GM19240 (cell line): Measurements from ENCODE around the gene GUCY2C.
"Not testable (repeated sequence)": the region's sequence is repeated elsewhere in the genome, so short reads cannot be mapped to it uniquely, and the experiment has no call there.

ENCODE experiments used
- DNase-seq: peaks from one replicate; pipeline ENCODE4 v3.0.0; 2011; ENCODE audit warnings: low spot score; ENCODE audit not compliant: insufficient read length

Gene GUCY2C

GRCh38 chr12:14696265-14696741, at the start of gene GUCY2C:
Gene GUCY2C (minus strand): TSS chr12:14696599. CDS start chr12:14696448, 151 bp downstream.
- DNase-seq: no peak

- no peak for DNase-seq
Measured at GRCh38 chr12:14743061-14743460, 46.7 kb upstream of the GUCY2C start.

- no peak for DNase-seq
Measured at GRCh38 chr12:14741942-14742341, 45.5 kb upstream of the GUCY2C start.

GRCh38 chr12:14741153-14741552, 44.8 kb upstream of the GUCY2C start:
- no peak for DNase-seq

GRCh38 chr12:14736441-14736840, 40.0 kb upstream of the GUCY2C start:
- DNase-seq: not testable (repeated sequence)

GRCh38 chr12:14731821-14732220, 35.4 kb upstream of the GUCY2C start:
- no peak for DNase-seq

- no peak for DNase-seq
Measured at GRCh38 chr12:14729586-14729985, 33.2 kb upstream of the GUCY2C start.

- peak; percentile 12 for DNase-seq
Measured at GRCh38 chr12:14723763-14724162, 27.4 kb upstream of the GUCY2C start.

GRCh38 chr12:14716848-14717444, 20.5 kb upstream of the GUCY2C start:
- peak; percentile 19 for DNase-seq

GRCh38 chr12:14714437-14714836, 18.0 kb upstream of the GUCY2C start:
- no peak for DNase-seq

GRCh38 chr12:14710632-14711320, 14.4 kb upstream of the GUCY2C start:
- DNase-seq: no peak

GRCh38 chr12:14701809-14702568, 5.6 kb upstream of the GUCY2C start:
- DNase-seq: no peak

- DNase-seq: no peak
Measured at GRCh38 chr12:14700935-14701334, 4.5 kb upstream of the GUCY2C start.

- DNase-seq: no peak
Measured at GRCh38 chr12:14699923-14700322, 3.5 kb upstream of the GUCY2C start.

- no peak for DNase-seq
Measured at GRCh38 chr12:14698555-14698954, 2.2 kb upstream of the GUCY2C start.

GRCh38 chr12:14695715-14696141, 671 bp downstream of the GUCY2C start:
- DNase-seq: no peak

- no peak for DNase-seq
Measured at GRCh38 chr12:14694970-14695369, 1.4 kb downstream of the GUCY2C start.

GRCh38 chr12:14694145-14694714, 2.2 kb downstream of the GUCY2C start:
- DNase-seq: no peak

- DNase-seq: no peak
Measured at GRCh38 chr12:14693116-14693515, 3.3 kb downstream of the GUCY2C start.

GRCh38 chr12:14691560-14691959, 4.8 kb downstream of the GUCY2C start:
- DNase-seq: no peak

GRCh38 chr12:14689996-14690395, 6.4 kb downstream of the GUCY2C start:
- DNase-seq: no peak

- DNase-seq: no peak
Measured at GRCh38 chr12:14689144-14689543, 7.3 kb downstream of the GUCY2C start.
